ENCODE data around the gene TTC17. TPM values are rescaled to one million over a fixed set of nuclear protein-coding genes. Genes with fewer than 3 reads are reported as not detected.

Gene TTC17
- total and polyA plus RNA-seq, 9 of the 15 experiments (the other 6 are each of a cell fraction or from before 2014, with no cell fraction given): 19.7 to 99.1 (median 53.3) TPM

DNA sequence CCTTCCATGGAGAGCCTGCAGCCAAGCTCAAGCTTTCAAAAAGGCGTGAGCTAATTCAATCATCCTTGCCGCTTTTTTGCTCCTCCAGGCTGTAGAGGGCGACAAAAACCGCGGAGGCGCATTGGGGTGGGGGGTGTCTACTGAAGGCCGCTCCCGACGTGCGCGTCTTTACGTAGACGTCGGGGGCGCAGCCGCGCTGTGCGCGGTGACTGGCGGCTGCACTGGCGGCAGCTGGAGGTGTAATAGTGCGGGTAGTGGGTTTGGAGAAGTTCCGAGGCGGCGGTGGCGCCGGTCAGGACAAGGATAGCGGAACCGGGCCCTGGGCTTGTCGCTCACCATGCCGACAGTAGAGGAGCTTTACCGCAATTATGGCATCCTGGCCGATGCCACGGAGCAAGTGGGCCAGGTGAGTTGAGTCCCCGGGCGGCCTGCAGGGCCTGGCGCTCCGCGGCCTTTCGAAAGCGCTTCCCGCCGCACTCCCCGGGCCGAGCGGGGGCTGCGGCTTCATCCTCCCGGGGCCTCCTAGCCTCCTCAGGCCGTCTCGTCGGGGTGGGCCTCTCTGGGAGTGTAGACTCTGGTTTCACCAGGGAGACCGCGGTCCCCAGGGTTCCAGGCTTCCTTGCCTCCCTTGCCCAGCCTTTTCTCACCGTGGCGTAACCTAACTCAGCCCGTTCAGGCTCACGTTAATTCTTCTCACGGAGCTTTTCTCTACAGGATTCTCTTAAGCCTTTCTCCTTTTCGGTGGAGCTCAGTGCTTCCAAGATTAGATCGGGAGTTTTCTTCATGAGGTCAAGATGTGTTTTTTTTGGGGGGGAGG, 46.7 kb upstream of the TTC17 start, which contains the start of gene API5 (continued):
- TF ChIP-seq, protein P1, sequence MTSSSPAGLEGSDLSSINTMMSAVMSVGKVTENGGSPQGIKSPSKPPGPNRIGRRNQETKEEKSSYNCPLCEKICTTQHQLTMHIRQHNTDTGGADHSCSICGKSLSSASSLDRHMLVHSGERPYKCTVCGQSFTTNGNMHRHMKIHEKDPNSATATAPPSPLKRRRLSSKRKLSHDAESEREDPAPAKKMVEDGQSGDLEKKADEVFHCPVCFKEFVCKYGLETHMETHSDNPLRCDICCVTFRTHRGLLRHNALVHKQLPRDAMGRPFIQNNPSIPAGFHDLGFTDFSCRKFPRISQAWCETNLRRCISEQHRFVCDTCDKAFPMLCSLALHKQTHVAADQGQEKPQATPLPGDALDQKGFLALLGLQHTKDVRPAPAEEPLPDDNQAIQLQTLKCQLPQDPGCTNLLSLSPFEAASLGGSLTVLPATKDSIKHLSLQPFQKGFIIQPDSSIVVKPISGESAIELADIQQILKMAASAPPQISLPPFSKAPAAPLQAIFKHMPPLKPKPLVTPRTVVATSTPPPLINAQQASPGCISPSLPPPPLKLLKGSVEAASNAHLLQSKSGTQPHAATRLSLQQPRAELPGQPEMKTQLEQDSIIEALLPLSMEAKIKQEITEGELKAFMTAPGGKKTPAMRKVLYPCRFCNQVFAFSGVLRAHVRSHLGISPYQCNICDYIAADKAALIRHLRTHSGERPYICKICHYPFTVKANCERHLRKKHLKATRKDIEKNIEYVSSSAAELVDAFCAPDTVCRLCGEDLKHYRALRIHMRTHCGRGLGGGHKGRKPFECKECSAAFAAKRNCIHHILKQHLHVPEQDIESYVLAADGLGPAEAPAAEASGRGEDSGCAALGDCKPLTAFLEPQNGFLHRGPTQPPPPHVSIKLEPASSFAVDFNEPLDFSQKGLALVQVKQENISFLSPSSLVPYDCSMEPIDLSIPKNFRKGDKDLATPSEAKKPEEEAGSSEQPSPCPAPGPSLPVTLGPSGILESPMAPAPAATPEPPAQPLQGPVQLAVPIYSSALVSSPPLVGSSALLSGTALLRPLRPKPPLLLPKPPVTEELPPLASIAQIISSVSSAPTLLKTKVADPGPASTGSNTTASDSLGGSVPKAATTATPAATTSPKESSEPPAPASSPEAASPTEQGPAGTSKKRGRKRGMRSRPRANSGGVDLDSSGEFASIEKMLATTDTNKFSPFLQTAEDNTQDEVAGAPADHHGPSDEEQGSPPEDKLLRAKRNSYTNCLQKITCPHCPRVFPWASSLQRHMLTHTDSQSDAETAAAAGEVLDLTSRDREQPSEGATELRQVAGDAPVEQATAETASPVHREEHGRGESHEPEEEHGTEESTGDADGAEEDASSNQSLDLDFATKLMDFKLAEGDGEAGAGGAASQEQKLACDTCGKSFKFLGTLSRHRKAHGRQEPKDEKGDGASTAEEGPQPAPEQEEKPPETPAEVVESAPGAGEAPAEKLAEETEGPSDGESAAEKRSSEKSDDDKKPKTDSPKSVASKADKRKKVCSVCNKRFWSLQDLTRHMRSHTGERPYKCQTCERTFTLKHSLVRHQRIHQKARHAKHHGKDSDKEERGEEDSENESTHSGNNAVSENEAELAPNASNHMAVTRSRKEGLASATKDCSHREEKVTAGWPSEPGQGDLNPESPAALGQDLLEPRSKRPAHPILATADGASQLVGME (CRISPR knock-in tag; IDR thresholded peaks at IDR 0.05): 0 out of 2 replicates have a peak, but pooled peaks have one; percentile 24
- TF ChIP-seq SETDB1 (IDR thresholded peaks at IDR 0.05; ENCODE audit: low read length) (peak; percentile 54), SIN3A (IDR thresholded peaks at IDR 0.05; ENCODE audit: borderline replicate concordance in 2 of 2, control insufficient read depth in 1 of 2, low read depth in 2 of 2, low read length in 2 of 2) (peak; percentile 17 to 81; a peak in 2 of 4 replicates), POLR2G (IDR thresholded peaks at IDR 0.05; ENCODE audit: low read depth, low read length) (peak; percentile 96), SMAD2 (IDR thresholded peaks at IDR 0.05; ENCODE audit: low read depth, low read length) (no peak), JUND (IDR thresholded peaks at IDR 0.05; ENCODE audit: borderline replicate concordance, low read depth, low read length) (peak; percentile 77), JUND (tag; IDR thresholded peaks at IDR 0.05; ENCODE audit: borderline replicate concordance, low read depth, low read length) (no peak; the same call in 2 of the 3 replicates), PHF21A (IDR thresholded peaks at IDR 0.05; ENCODE audit: borderline replicate concordance, low read depth) (0 out of 2 replicates have a peak, but pooled peaks have one; percentile 38), ELF2 (CRISPR knock-in tag; IDR thresholded peaks at IDR 0.05) (no peak), ZFP1 (CRISPR knock-in tag; IDR thresholded peaks at IDR 0.05) (no peak), GTF2A2 (tag; IDR thresholded peaks at IDR 0.05) (no peak), NCOR1 (IDR thresholded peaks at IDR 0.05) (peak; percentile 23; the same call in 1 of the 2 replicates), SMARCA5 (IDR thresholded peaks at IDR 0.05) (no peak), NONO (IDR thresholded peaks at IDR 0.05; ENCODE audit: low read depth in 2 of 2, low read length in 1 of 2) (0 out of 4 replicates have a peak, but pooled peaks of 1 of the 2 experiments have one; percentile 24), MTA3 (IDR thresholded peaks at IDR 0.05; ENCODE audit: borderline replicate concordance) (peak; percentile 85)
- TF ChIP-seq, protein P2, sequence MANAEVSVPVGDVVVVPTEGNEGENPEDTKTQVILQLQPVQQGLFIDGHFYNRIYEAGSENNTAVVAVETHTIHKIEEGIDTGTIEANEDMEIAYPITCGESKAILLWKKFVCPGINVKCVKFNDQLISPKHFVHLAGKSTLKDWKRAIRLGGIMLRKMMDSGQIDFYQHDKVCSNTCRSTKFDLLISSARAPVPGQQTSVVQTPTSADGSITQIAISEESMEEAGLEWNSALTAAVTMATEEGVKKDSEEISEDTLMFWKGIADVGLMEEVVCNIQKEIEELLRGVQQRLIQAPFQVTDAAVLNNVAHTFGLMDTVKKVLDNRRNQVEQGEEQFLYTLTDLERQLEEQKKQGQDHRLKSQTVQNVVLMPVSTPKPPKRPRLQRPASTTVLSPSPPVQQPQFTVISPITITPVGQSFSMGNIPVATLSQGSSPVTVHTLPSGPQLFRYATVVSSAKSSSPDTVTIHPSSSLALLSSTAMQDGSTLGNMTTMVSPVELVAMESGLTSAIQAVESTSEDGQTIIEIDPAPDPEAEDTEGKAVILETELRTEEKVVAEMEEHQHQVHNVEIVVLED (CRISPR knock-in tag; IDR thresholded peaks at IDR 0.05): peak; percentile 100

Measured in K562 (cell line).